GM12865 (cell line): ENCODE data around the gene MTX2.

ENCODE experiments used
- DNase-seq: peaks from one replicate; pipeline ENCODE4 v3.0.0; 2010; ENCODE audit warnings: low read depth
- H3K4me3 ChIP-seq: 2 replicates; pipeline ENCODE4 v1.5.1; 2011; ENCODE audit warnings: mild to moderate bottlenecking, low read depth, low read length, control low read depth
- CTCF ChIP-seq: IDR thresholded peaks from 2 replicates; pipeline ENCODE4 v1.5.1; 2011; ENCODE audit warnings: low read length, control low read depth, low read depth, inconsistent platforms; ENCODE audit not compliant: insufficient read depth; ENCODE audit errors: missing control alignments

MTX2 gene

GRCh38 chr2:176330612-176331011 is 61.4 kb downstream of the MTX2 start:
- no peak for DNase-seq
- no peak for TF ChIP-seq CTCF
- no peak overlapping the region for H3K4me3 ChIP-seq

GRCh38 chr2:176331646-176332045 is 62.4 kb downstream of the MTX2 start:
- H3K4me3 ChIP-seq = no peak overlapping the region
- no peak for DNase-seq
- no peak for TF ChIP-seq CTCF

GRCh38 chr2:176334729-176335128 is 65.5 kb downstream of the MTX2 start:
- DNase-seq = no peak
- no peak overlapping the region for H3K4me3 ChIP-seq
- no peak for TF ChIP-seq CTCF

- no peak for TF ChIP-seq CTCF
- H3K4me3 ChIP-seq = no peak overlapping the region
- DNase-seq = no peak
These were observed 69.2 kb downstream of the MTX2 start for GRCh38 chr2:176338395-176338794.

GRCh38 chr2:176339208-176339607 is 70.0 kb downstream of the MTX2 start:
- DNase-seq = no peak
- H3K4me3 ChIP-seq = no peak overlapping the region
- TF ChIP-seq CTCF = no peak

- no peak overlapping the region for H3K4me3 ChIP-seq
- DNase-seq = no peak
- TF ChIP-seq CTCF = no peak
These were observed 87.0 kb downstream of the MTX2 start for GRCh38 chr2:176356251-176356650.

- TF ChIP-seq CTCF = no peak
- no peak overlapping the region for H3K4me3 ChIP-seq
These were observed 95.2 kb downstream of the MTX2 start for GRCh38 chr2:176364273-176364977.

More at GRCh38 chr2:176364273-176364977, 95.2 kb downstream of the MTX2 start:
- no peak for DNase-seq
